HepG2 (cell line): ENCODE results near the gene KIF19. TPM values are rescaled to one million over a fixed set of nuclear protein-coding genes. Genes with fewer than 3 reads are reported as not detected.

ENCODE experiments used
- ATAC-seq: fragments of 200-7000 bp; cut with Tn5 transposase; 3 replicates; pipeline ENCODE4 v1.9.1; 2020; ENCODE audit warnings: mild to moderate bottlenecking, moderate library complexity
- BruUV-seq: library from RNA; stranded (reverse); fragments of 400-500 nt; replicated peaks from 2 replicates; lab custom pipeline; 2021; lab: Mats Ljungman, UMichigan
- CTCF ChIA-PET: fragments of 300-600 bp; formaldehyde crosslinking; extraction: SDS; loops from one replicate; lab custom pipeline; 2021; ENCODE audit warnings: low total read pairs, inconsistent platforms, low intra/inter-chr PET ratio; lab: Yijun Ruan, JAX
- POLR2A ChIA-PET: fragments of 350-600 bp; sonication (Branson Sonifier 250); formaldehyde crosslinking; loops from one replicate; lab custom pipeline; 2020; ENCODE audit warnings: antibody characterized with exemption, inconsistent platforms; lab: Yijun Ruan, JAX
- DNase-seq: peaks from one replicate; pipeline ENCODE4 v3.0.0-alpha.2; 2015; ENCODE audit warnings: low spot score
- FAIRE-seq: peaks from 3 replicates; lab custom pipeline; 2011; peaks lifted over from hg19 to GRCh38; lab: Jason Lieb, UNC
- H2AFZ ChIP-seq: one replicate; pipeline ENCODE4 v1.6.1; 2011; ENCODE audit warnings: low read length, inconsistent platforms
- H3K27ac ChIP-seq: fragments of 300-600 bp; 3 replicates; pipeline ENCODE4 v1.8.0; 2011; ENCODE audit warnings: mixed run types, mild to moderate bottlenecking, mixed read lengths, low read length, inconsistent platforms; ENCODE audit not compliant: insufficient read depth; ENCODE audit errors: extremely low read length
- H3K27me3 ChIP-seq, 2 experiments: fragments of 200-600 bp in 1 of 2; 2 replicates in 1 of 2; 3 replicates in 1 of 2; pipeline versions ENCODE4 v1.6.0 to v1.8.0; 2011; ENCODE audit warnings: low read length in 2 of 2, mild to moderate bottlenecking in 2 of 2, moderate library complexity in 2 of 2, inconsistent platforms in 1 of 2; ENCODE audit not compliant: insufficient read depth in 2 of 2, control insufficient read depth in 1 of 2
- H3K36me3 ChIP-seq, 2 experiments: fragments of 200-600 bp in 1 of 2; replicated peaks in 1 of 2; 2 replicates in 1 of 2; 3 replicates in 1 of 2; pipeline versions ENCODE4 v1.5.1 to v1.8.0; 2011; ENCODE audit warnings: low read length in 2 of 2, inconsistent platforms in 1 of 2; ENCODE audit not compliant: insufficient read depth in 2 of 2, control insufficient read depth in 1 of 2
- H3K4me1 ChIP-seq: 2 replicates; pipeline ENCODE4 v1.5.1; 2012; ENCODE audit warnings: low read length, inconsistent platforms; ENCODE audit not compliant: insufficient read depth
- H3K4me2 ChIP-seq: 2 replicates; pipeline ENCODE4 v1.6.0; 2011; ENCODE audit warnings: low read depth, low read length, inconsistent platforms
- H3K4me3 ChIP-seq, 3 experiments: fragments of 200-600 bp in 1 of 3; sonication (generic), shearing (Covaris generic) in 1 of 3; replicated peaks in 1 of 3; 2 replicates each; pipeline ENCODE4 v1.5.1; 2011 to 2016; ENCODE audit warnings: low read length in 3 of 3, inconsistent platforms in 2 of 3, low read depth in 2 of 3, mild to moderate bottlenecking in 2 of 3, control low read depth in 1 of 3, mixed read lengths in 1 of 3; ENCODE audit not compliant: insufficient read depth in 1 of 3
- H3K79me2 ChIP-seq: one replicate; pipeline ENCODE4 v1.6.1; 2011; ENCODE audit warnings: low read length, inconsistent platforms; ENCODE audit not compliant: insufficient read depth
- H3K9ac ChIP-seq: 2 replicates; pipeline ENCODE4 v1.6.0; 2011; ENCODE audit warnings: mild to moderate bottlenecking, low read depth, low read length, inconsistent platforms; ENCODE audit not compliant: insufficient read depth
- H3K9me3 ChIP-seq: 2 replicates; pipeline ENCODE4 v1.5.1; 2012; ENCODE audit warnings: mild to moderate bottlenecking, low read length
- H4K20me1 ChIP-seq: 2 replicates; pipeline ENCODE4 v1.6.0; 2011; ENCODE audit warnings: inconsistent platforms, mild to moderate bottlenecking, low read length, moderate library complexity; ENCODE audit not compliant: insufficient read depth
- FOXA3 ChIP-seq: IDR thresholded peaks from 2 replicates; pipeline ENCODE4 v1.6.1; 2016; ENCODE audit warnings: missing genetic modification reagents, missing compliant biosample characterization
- FOXO1 ChIP-seq: sonication (generic); formaldehyde crosslinking; IDR thresholded peaks from 2 replicates; pipeline ENCODE4 v1.4.0; 2020; ENCODE audit warnings: missing genetic modification reagents
- KLF11 ChIP-seq: IDR thresholded peaks from 2 replicates; pipeline ENCODE4 v1.6.1; 2016; ENCODE audit warnings: missing compliant biosample characterization
- MAFF ChIP-seq: IDR thresholded peaks from 2 replicates; pipeline ENCODE4 v1.6.1; 2011; ENCODE audit warnings: low read depth, low read length, improper control_type of control experiment
- RAD21 ChIP-seq: fragments of 450-650 bp; formaldehyde crosslinking; IDR thresholded peaks from 2 replicates; pipeline ENCODE4 v1.5.0; 2020; ENCODE audit warnings: mild to moderate bottlenecking
- SUZ12 ChIP-seq: fragments of 150-350 bp; IDR thresholded peaks from 2 replicates; pipeline ENCODE4 v1.6.1; 2014; ENCODE audit warnings: low read depth, low read length
- XBP1 ChIP-seq: sonication (generic); formaldehyde crosslinking; IDR thresholded peaks from 2 replicates; pipeline ENCODE4 v1.5.0; 2020; ENCODE audit warnings: missing genetic modification reagents
- ZBTB8A ChIP-seq: sonication (generic); formaldehyde crosslinking; IDR thresholded peaks from 2 replicates; pipeline ENCODE4 v1.4.0; 2020; ENCODE audit warnings: mild to moderate bottlenecking, low read depth, missing genetic modification reagents, borderline replicate concordance
- ZNF20 ChIP-seq: sonication (generic); formaldehyde crosslinking; IDR thresholded peaks from 2 replicates; pipeline ENCODE4 v1.4.0; 2020; ENCODE audit warnings: mild to moderate bottlenecking, moderate library complexity, missing genetic modification reagents
- ZNF282 ChIP-seq: fragments of 450-650 bp; IDR thresholded peaks from 2 replicates; pipeline ENCODE4 v1.6.1; 2018; ENCODE audit not compliant: partially characterized antibody
- ZNF292 ChIP-seq: sonication (generic); formaldehyde crosslinking; IDR thresholded peaks from 2 replicates; pipeline ENCODE4 v1.8.1; 2022; ENCODE audit warnings: mild to moderate bottlenecking, low read depth, missing genetic modification reagents, borderline replicate concordance
- ZNF530 ChIP-seq: sonication (generic); formaldehyde crosslinking; IDR thresholded peaks from 2 replicates; pipeline ENCODE4 v1.5.0; 2020; ENCODE audit warnings: low read depth, mild to moderate bottlenecking, missing genetic modification reagents
- ZNF788 ChIP-seq: sonication (generic); formaldehyde crosslinking; IDR thresholded peaks from 2 replicates; pipeline ENCODE4 v1.5.0; 2020; ENCODE audit warnings: mild to moderate bottlenecking, missing genetic modification reagents, borderline replicate concordance
- WGBS: methylation state at CpG from one replicate; pipeline ENCODE4 v1.1.6; 2017; ENCODE audit warnings: low lambda C conversion rate; 5-methylcytosine and 5-hydroxymethylcytosine counted together
- in situ Hi-C: cut with HindIII; loops from 2 replicates; pipeline ENCODE4 v1.10.0; 2017; ENCODE audit warnings: low pct_unique_long_range_greater_than_20kb; ENCODE audit not compliant: extremely low pct_ligation_motif_present
- intact Hi-C: fragments of 100-400 bp; cut with micrococcal nuclease; formaldehyde crosslinking; loops from one replicate; pipeline ENCODE4 v1.10.0; 2022; ENCODE audit not compliant: unreplicated experiment
- polyA plus RNA-seq, 8 experiments: library from polyadenylated mRNA; depleted of rRNA in 3 of 8; stranded (reverse) in 7 of 8; unstranded in 1 of 8; fragments of >200 nt; fragmentation: Illumina TruSeq in 4 of 8; extraction: Trizol in 4 of 8; gene quantifications; 2 replicates each; pipeline versions ENCODE4 v1.2.1 to v1.2.3, GENCODE V29; 2011 to 2016; ENCODE audit warnings: low read depth in 4 of 8, missing spikeins in 1 of 8, mixed read lengths in 1 of 8; ENCODE audit not compliant: insufficient read depth in 1 of 8
- total RNA-seq, 5 experiments: library from RNA; depleted of rRNA; stranded (reverse); fragments of >200 nt; fragmentation: Illumina TruSeq; extraction: Trizol; gene quantifications; 2 replicates each; pipeline ENCODE4 v1.2.3, GENCODE V29; 2016; ENCODE audit warnings: low read depth in 1 of 5
- TF ChIP-seq, protein P1 (sequence below): sonication (generic); formaldehyde crosslinking; conservative IDR thresholded peaks from 2 replicates; pipeline ENCODE4 v1.4.0; 2020; ENCODE audit warnings: missing genetic modification reagents
- TF ChIP-seq, protein P2 (sequence below): sonication (generic); formaldehyde crosslinking; IDR thresholded peaks from 2 replicates; pipeline ENCODE4 v1.4.0; 2020; ENCODE audit warnings: mild to moderate bottlenecking, missing genetic modification reagents
- TF ChIP-seq, protein P3 (sequence below): sonication (generic); formaldehyde crosslinking; IDR thresholded peaks from 2 replicates; pipeline ENCODE4 v1.5.0; 2020; ENCODE audit warnings: mild to moderate bottlenecking, missing genetic modification reagents, borderline replicate concordance

The KIF19 gene
- total and polyA plus RNA-seq, 2 of the 13 experiments (the other 11 are each of a cell fraction or from before 2014, with no cell fraction given): not detected

DNA sequence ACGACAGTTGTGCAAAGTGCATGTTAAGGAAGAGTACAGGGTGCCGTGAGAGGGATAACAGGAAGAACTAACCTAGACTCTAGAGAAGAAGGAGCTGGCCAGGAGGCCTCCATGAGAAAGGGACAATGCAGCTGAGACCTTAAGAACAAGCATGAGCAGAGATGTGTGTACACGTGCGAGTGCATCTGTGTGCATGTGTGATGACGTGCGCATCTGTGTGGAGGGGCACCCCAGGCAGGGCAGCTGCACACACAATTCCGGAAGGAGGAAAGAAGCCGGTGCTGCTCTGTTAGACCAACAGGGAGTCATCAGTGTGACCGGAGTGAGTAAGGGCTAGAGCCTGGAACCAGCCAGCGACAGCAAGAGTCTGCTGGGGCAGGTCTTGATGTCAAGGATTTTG is 7.6 kb upstream of the KIF19 start (continued):
- TF ChIP-seq, protein P1, sequence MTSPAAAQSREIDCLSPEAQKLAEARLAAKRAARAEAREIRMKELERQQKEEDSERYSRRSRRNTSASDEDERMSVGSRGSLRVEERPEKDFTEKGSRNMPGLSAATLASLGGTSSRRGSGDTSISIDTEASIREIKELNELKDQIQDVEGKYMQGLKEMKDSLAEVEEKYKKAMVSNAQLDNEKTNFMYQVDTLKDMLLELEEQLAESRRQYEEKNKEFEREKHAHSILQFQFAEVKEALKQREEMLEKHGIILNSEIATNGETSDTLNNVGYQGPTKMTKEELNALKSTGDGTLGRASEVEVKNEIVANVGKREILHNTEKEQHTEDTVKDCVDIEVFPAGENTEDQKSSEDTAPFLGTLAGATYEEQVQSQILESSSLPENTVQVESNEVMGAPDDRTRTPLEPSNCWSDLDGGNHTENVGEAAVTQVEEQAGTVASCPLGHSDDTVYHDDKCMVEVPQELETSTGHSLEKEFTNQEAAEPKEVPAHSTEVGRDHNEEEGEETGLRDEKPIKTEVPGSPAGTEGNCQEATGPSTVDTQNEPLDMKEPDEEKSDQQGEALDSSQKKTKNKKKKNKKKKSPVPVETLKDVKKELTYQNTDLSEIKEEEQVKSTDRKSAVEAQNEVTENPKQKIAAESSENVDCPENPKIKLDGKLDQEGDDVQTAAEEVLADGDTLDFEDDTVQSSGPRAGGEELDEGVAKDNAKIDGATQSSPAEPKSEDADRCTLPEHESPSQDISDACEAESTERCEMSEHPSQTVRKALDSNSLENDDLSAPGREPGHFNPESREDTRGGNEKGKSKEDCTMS (CRISPR knock-in tag): no peak
- TF ChIP-seq ZBTB8A (CRISPR knock-in tag) (no peak), SUZ12 (no peak), ZNF530 (CRISPR knock-in tag) (no peak), KLF11 (CRISPR knock-in tag) (no peak), ZNF20 (CRISPR knock-in tag) (no peak), XBP1 (CRISPR knock-in tag) (no peak)
- TF ChIP-seq, all 625 proteins: peak for 0

DNA sequence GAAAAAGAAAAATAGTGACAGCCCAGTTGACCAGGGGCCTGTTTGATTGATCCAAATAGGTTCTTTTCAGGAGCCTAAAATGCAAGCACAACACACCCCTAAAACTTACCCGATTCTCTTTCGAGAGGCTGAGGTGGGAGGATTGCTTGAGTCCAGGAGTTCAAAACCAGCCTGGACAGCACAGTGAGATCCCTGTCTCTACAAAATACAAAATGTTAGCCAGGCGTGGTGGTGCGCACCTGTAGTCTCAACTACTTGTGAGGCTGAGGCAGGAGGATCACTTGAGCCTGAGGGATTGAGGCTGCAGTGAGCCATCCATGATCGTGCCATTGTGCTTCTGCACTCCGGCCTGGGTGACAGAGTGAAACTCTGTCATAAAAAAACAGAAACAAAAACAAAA is 1.5 kb upstream of the KIF19 start:
- TF ChIP-seq FOXO1 (CRISPR knock-in tag) (no peak), ZNF282 (no peak), FOXA3 (no peak), ZNF292 (CRISPR knock-in tag) (no peak), RAD21 (CRISPR knock-in tag) (no peak), MAFF (no peak), ZNF788 (CRISPR knock-in tag) (no peak)
- TF ChIP-seq, protein P2, sequence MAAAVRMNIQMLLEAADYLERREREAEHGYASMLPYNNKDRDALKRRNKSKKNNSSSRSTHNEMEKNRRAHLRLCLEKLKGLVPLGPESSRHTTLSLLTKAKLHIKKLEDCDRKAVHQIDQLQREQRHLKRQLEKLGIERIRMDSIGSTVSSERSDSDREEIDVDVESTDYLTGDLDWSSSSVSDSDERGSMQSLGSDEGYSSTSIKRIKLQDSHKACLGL (CRISPR knock-in tag): no peak
- TF ChIP-seq, protein P3, sequence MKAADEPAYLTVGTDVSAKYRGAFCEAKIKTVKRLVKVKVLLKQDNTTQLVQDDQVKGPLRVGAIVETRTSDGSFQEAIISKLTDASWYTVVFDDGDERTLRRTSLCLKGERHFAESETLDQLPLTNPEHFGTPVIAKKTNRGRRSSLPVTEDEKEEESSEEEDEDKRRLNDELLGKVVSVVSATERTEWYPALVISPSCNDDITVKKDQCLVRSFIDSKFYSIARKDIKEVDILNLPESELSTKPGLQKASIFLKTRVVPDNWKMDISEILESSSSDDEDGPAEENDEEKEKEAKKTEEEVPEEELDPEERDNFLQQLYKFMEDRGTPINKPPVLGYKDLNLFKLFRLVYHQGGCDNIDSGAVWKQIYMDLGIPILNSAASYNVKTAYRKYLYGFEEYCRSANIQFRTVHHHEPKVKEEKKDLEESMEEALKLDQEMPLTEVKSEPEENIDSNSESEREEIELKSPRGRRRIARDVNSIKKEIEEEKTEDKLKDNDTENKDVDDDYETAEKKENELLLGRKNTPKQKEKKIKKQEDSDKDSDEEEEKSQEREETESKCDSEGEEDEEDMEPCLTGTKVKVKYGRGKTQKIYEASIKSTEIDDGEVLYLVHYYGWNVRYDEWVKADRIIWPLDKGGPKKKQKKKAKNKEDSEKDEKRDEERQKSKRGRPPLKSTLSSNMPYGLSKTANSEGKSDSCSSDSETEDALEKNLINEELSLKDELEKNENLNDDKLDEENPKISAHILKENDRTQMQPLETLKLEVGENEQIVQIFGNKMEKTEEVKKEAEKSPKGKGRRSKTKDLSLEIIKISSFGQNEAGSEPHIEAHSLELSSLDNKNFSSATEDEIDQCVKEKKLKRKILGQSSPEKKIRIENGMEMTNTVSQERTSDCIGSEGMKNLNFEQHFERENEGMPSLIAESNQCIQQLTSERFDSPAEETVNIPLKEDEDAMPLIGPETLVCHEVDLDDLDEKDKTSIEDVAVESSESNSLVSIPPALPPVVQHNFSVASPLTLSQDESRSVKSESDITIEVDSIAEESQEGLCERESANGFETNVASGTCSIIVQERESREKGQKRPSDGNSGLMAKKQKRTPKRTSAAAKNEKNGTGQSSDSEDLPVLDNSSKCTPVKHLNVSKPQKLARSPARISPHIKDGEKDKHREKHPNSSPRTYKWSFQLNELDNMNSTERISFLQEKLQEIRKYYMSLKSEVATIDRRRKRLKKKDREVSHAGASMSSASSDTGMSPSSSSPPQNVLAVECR: no peak
- no peak overlapping the region for H3K9ac ChIP-seq
- CTCF ChIA-PET: no interaction called here
- FAIRE-seq: no peak
- H3K4me1 ChIP-seq: no peaks in the 10 kb centered on the region
- H3K79me2 ChIP-seq: no peaks in the 10 kb centered on the region
- BruUV-seq: no TSS peak
- H3K36me3 ChIP-seq: no peaks in the 10 kb centered on the region
- POLR2A ChIA-PET: no interaction called here
- H3K9me3 ChIP-seq: no peaks in the 10 kb centered on the region
- H3K4me3 ChIP-seq: no peak overlapping the region
- H3K27me3 ChIP-seq: peaks cover 11 to 70% of the 10 kb centered on the region in 2 experiments
- in situ Hi-C loops: no loop called here
- no peak for ATAC-seq
- 37% methylated on average over 6 of the region's 6 CpGs for WGBS
- no peak overlapping the region for H2AFZ ChIP-seq
- H3K27ac ChIP-seq: no peak overlapping the region
- H3K4me2 ChIP-seq: no peak overlapping the region
- H4K20me1 ChIP-seq: no peaks in the 10 kb centered on the region
- no peak for DNase-seq
- intact Hi-C loops: no loop called here
